NT2/D1 (cell line): ENCODE data around the gene ANKRD24.

Experiments used
- SUZ12 ChIP-seq: IDR thresholded peaks from 2 replicates; pipeline ENCODE4 v1.6.1; 2011; ENCODE audit not compliant: insufficient read length, insufficient read depth; ENCODE audit errors: extremely low read depth
- YY1 ChIP-seq: IDR thresholded peaks from 2 replicates; pipeline ENCODE4 v1.6.1; 2011; ENCODE audit not compliant: insufficient read length, insufficient read depth
- ZNF274 ChIP-seq: IDR thresholded peaks from 2 replicates; pipeline ENCODE4 v1.6.1; 2011; ENCODE audit warnings: mild to moderate bottlenecking, low read depth, low read length

GRCh38 chr19:4268816-4269430 is 86.4 kb downstream of the ANKRD24 start:
- TF ChIP-seq YY1 (no peak), ZNF274 (no peak), SUZ12 (no peak)
